HG02870 (cell line): ENCODE data around the gene MPO.

Experiments
- ATAC-seq: cut with Tn5 transposase; IDR thresholded peaks from one replicate; pipeline ENCODE4 v1.9.1; 2021; ENCODE audit warnings: mild to moderate bottlenecking, moderate library complexity; ENCODE audit not compliant: unreplicated experiment

The MPO gene

GRCh38 chr17:58242171-58242784 is 38.5 kb downstream of the MPO start:
- ATAC-seq: no peak

DNA sequence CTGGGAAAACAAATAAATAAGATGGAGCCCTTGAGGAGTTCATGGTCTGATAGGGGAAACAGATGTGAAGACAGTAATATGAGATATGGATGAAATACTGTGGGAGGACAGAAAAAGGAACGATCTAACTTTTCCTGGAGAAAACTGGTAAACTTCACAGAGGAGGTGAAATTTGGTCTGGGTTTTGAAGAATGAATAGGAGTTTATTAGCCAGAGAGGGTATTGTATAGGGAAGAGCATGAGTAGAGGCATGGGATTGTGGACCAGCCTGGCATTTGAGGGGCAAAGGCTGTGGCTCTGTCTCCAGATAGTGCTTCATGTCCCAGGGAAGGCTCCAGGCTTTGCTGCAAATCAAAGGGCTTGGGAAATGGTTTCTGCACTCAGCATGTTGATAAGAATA is 40.7 kb downstream of the MPO start:
- no peak for ATAC-seq

GRCh38 chr17:58238147-58238634 is 42.5 kb downstream of the MPO start, which contains the start of gene LPO:
Gene LPO (plus strand): TSS chr17:58238584. CDS start chr17:58242980, 4,396 bp downstream.
- no peak for ATAC-seq

- no peak for ATAC-seq
Measured at GRCh38 chr17:58236394-58236793, 44.3 kb downstream of the MPO start.

DNA sequence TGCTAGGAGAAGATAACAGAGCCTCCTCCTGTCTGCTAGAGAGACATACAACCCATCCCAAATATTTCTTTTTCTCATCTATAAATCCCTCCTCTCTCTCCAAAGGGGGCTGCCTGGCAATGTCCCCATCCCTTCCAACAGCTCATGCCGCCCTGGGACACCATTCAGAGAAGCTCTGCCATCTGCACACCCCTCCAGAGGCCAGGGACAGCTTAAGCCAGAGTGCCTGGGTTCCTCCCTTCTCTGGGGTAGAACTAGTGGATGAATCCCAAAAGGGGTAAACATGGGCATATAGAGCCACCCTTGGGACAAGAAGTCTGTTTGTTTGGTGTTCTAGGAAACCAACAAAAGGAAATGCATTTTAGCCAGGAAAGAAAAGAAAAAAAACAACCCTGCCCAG is 44.9 kb downstream of the MPO start:
- ATAC-seq: no peak

DNA sequence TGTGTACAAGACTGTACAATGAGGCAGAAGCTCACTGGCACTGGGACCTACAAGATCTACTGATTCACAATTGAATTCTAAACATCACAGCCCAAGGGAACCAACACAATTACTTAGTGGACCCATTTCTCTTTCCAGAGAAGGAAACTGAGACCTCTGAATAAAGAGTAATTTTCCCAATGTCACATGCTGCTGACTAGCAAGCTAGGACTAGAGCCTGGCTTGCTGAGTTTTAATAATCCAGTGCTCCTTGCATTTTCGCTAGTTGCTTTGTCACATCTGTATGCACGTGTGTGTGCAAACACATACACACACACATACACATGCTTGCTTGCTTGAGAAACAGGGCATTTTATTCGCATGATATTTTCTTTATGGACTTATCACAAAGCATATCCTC is 46.2 kb downstream of the MPO start:
- ATAC-seq: no peak

DNA sequence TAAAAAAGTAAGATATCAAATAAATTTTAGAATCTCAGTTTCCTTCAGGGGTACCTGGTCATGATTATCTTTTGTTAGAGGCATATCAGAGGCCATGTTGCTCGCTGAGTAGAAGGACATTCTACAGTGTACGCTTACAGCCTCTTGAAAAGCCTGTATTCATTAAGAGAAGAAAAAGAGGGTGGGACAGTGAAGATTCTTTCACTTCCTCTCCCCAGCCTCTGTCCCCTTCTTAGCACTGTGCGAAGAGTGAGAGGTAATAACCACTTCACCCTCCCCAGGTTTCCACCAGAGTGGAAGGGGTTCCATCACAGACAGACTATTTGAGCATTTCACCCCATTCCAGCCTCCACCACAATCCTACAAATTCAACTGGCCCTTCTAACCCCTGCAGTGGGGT is 47.2 kb downstream of the MPO start:
- ATAC-seq: peak; percentile 60

- peak; percentile 71 for ATAC-seq
Measured at GRCh38 chr17:58232707-58233156, 48.0 kb downstream of the MPO start.

DNA sequence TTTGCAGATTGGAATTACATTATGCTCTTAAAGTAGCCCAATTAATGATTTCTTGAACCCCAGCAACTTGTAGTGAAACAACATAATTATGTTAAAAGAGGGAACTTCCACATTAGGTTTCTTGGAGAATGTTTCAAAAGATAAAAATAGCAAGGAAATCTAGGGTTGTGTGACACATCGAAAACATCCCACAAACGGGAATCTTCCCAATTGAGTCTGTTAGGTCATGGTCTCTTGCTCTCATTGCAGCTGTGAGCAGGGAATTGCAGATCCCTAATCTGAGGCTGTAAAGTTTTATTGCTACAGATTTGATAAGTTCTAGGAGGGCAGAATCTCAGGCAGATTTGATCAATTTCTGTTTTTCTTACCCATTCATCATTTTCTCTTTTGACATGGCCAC is 49.1 kb downstream of the MPO start:
- no peak for ATAC-seq

DNA sequence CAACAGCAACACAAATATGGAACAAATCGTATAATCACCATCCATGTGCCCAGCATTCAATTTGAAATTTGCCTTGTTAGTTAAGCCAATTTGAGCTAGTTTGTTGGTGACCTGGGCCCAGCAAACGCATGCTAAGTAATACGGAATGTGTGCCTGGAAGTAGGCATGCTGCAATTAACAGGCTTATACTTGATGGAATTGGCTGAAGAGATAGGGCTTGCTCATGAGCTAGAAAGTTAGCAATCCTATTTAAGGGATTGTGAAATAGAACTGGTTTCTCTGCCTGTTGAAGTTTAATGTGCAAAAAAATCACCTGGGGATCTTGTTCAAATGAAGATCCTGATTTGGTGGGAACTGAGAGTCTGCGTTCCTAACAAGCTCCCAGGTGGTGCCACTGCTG is 50.9 kb downstream of the MPO start:
- ATAC-seq: no peak

- ATAC-seq: no peak
Measured at GRCh38 chr17:58229384-58229783, 51.4 kb downstream of the MPO start.

- no peak for ATAC-seq
Measured at GRCh38 chr17:58228679-58229078, 52.1 kb downstream of the MPO start.

DNA sequence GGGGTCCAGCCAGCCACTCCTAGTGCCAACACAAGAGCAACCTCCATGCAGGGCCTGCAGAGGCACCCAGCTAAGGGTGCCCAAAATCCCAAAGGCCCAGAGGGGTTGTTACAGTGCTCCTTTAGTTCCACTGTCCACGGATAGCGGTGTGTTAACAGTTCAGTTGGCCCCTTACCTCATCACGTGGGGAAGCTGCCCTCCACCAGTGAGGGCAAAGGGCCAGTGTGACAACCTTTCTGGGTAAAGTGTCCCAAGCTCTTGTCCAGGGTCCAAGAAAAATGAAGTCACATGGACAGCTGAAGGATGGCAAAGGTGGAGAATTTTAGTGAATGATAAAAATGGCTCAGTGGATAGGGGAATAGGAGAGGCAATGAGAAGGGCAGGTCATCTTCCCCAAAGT is 53.0 kb downstream of the MPO start:
- ATAC-seq: no peak

- no peak for ATAC-seq
Measured at GRCh38 chr17:58224315-58224714, 56.4 kb downstream of the MPO start.
